Fibroblast of the aortic adventitia (primary cell): ENCODE results near the gene NT5E. TPM values are rescaled to one million over a fixed set of nuclear protein-coding genes. Genes with fewer than 3 reads are reported as not detected.
A peak's percentile ranks its signal among the peaks of the same experiment; 100 is the strongest.

ENCODE experiments used
- DNase-seq: peaks from one replicate; pipeline ENCODE4 v3.0.0-alpha.2; 2010; ENCODE audit warnings: low read depth
- H3K4me3 ChIP-seq: 2 replicates; pipeline ENCODE4 v1.5.1; 2011; ENCODE audit warnings: low read depth, mild to moderate bottlenecking, control low read depth, low read length, moderate library complexity
- CTCF ChIP-seq: IDR thresholded peaks from 2 replicates; pipeline ENCODE4 v1.5.1; 2011; ENCODE audit warnings: mild to moderate bottlenecking, low read length, control low read depth, inconsistent platforms; ENCODE audit not compliant: insufficient read depth
- total RNA-seq: library from RNA; depleted of rRNA; stranded (reverse); fragments of >200 nt; gene quantifications from 2 replicates; pipeline ENCODE4 v1.2.3, GENCODE V29; 2012; ENCODE audit warnings: low replicate concordance

Gene NT5E
- total RNA-seq, 1 donor, result 418 TPM

GRCh38 chr6:85432554-85432953 is 17.3 kb upstream of the NT5E start:
- DNase-seq, result no peak
- no peak for TF ChIP-seq CTCF
- no peak overlapping the region for H3K4me3 ChIP-seq

- H3K4me3 ChIP-seq, result no peak overlapping the region
- DNase-seq, result no peak
- no peak for TF ChIP-seq CTCF
These were observed 14.0 kb upstream of the NT5E start for GRCh38 chr6:85435851-85436250.

- peak; percentile 87 for DNase-seq
- H3K4me3 ChIP-seq, result no peak overlapping the region
- no peak for TF ChIP-seq CTCF
These were observed 13.5 kb upstream of the NT5E start for GRCh38 chr6:85436411-85436810.

GRCh38 chr6:85436939-85437495 is 12.9 kb upstream of the NT5E start:
- no peak for TF ChIP-seq CTCF
- no peak for DNase-seq
- no peak overlapping the region for H3K4me3 ChIP-seq

GRCh38 chr6:85443349-85444117 is 6.3 kb upstream of the NT5E start:
- TF ChIP-seq CTCF, result no peak
- DNase-seq, result no peak
- H3K4me3 ChIP-seq, result no peak overlapping the region

GRCh38 chr6:85449388-85449817 is 480 bp upstream of the NT5E start:
- H3K4me3 ChIP-seq, result peak overlapping the region; percentile 91
- DNase-seq, result peak; percentile 83
- TF ChIP-seq CTCF, result no peak
